Body of pancreas (tissue), 4 donors: ENCODE data around the gene COL6A2. TPM values are rescaled to one million over a fixed set of nuclear protein-coding genes. Genes with fewer than 3 reads are reported as not detected.

ENCODE experiments used
- ATAC-seq: fragments of 150-250 bp; one replicate; pipeline ENCODE4 v1.9.1; 2016
- DNase-seq, 4 donors: peaks; one replicate each; pipeline ENCODE4 v3.0.0-alpha.2; 2019
- H3K27ac ChIP-seq, 4 donors: fragments of 200-600 bp; sonication (generic); 1 replicate in 3 of 4; 2 replicates in 1 of 4; pipeline versions ENCODE4 v1.5.1 to v1.6.1; 2016 to 2019; ENCODE audit warnings: mild to moderate bottlenecking in 1 of 4, mixed read lengths in 1 of 4, moderate library complexity in 1 of 4
- H3K27me3 ChIP-seq, 2 donors: fragments of 200-600 bp; sonication (generic); one replicate each; pipeline ENCODE4 v1.6.0; 2016; ENCODE audit warnings: mild to moderate bottlenecking in 1 of 2
- H3K36me3 ChIP-seq, 2 donors: fragments of 200-600 bp; sonication (generic); replicated peaks in 1 of 2; 2 replicates each; pipeline ENCODE4 v1.5.1; 2016; ENCODE audit warnings: low read depth in 2 of 2; ENCODE audit not compliant: insufficient read depth in 1 of 2
- H3K4me1 ChIP-seq: fragments of 200-600 bp; sonication (generic); one replicate; pipeline ENCODE4 v1.6.0; 2016
- H3K4me3 ChIP-seq, 2 donors: fragments of 200-600 bp; sonication (generic); 1 replicate in 1 of 2; 2 replicates in 1 of 2; pipeline ENCODE4 v1.5.1; 2016 to 2019
- H3K9me3 ChIP-seq, 3 donors: fragments of 200-600 bp; sonication (generic); 1 replicate in 2 of 3; 2 replicates in 1 of 3; pipeline ENCODE4 v1.5.1; 2016
- CTCF ChIP-seq, 7 experiments: fragments of 450-650 bp in 4 of 7; fragments of 200-600 bp in 3 of 7; sonication (generic) in 3 of 7; IDR thresholded peaks; one replicate each; pipeline ENCODE4 v1.5.1; 2016 to 2019; ENCODE audit warnings: antibody characterized with exemption in 7 of 7
- POLR2A ChIP-seq, 3 donors: fragments of 450-650 bp; IDR thresholded peaks; one replicate each; pipeline ENCODE4 v1.6.1; 2016; ENCODE audit warnings: antibody characterized with exemption in 3 of 3, mild to moderate bottlenecking in 2 of 3
- WGBS, 2 donors: methylation state at CpG; one replicate each; pipeline ENCODE4 v1.1.5; 2017; 5-methylcytosine and 5-hydroxymethylcytosine counted together
- intact Hi-C: fragments of 100-400 bp; cut with DNase I; formaldehyde crosslinking; loops from one replicate; pipeline ENCODE4 v1.15.1; 2023
- total RNA-seq, 2 donors: library from RNA; depleted of rRNA; stranded (reverse); fragments of >200 nt; gene quantifications; one replicate each; pipeline ENCODE4 v1.1.0, GENCODE V29; 2016

The COL6A2 gene
- total RNA-seq, 2 donors from 2014 or later, result 72.1 to 339 TPM

GRCh38 chr21:46119144-46119636 lies 21.3 kb downstream of the COL6A2 start:
- no peaks in the 10 kb centered on the region for H3K27me3 ChIP-seq
- peak in 2 of 4 donors; percentile 3 to 8 for DNase-seq
- 72 to 86% methylated on average over 7 to 9 of the region's 12 CpGs for WGBS, 2 donors
- TF ChIP-seq POLR2A (IDR thresholded peaks at IDR 0.05) (no peak), CTCF (IDR thresholded peaks at IDR 0.05) (no peak)
- intact Hi-C loops, result no loop called here
- ATAC-seq, result no peak
- peaks cover 0 to 4% (median 0%) of the 10 kb centered on the region in 3 donors for H3K9me3 ChIP-seq
- H3K27ac ChIP-seq, result no peak overlapping the region
- no peaks in the 10 kb centered on the region for H3K36me3 ChIP-seq
- no peak overlapping the region for H3K4me3 ChIP-seq
- H3K4me1 ChIP-seq, result no peaks in the 10 kb centered on the region

- H3K27me3 ChIP-seq, result no peaks in the 10 kb centered on the region
- DNase-seq (peak in 2 of 4 donors; percentile 1 to 7), ATAC-seq (no peak)
- H3K9me3 ChIP-seq, result peaks cover 0 to 4% (median 0%) of the 10 kb centered on the region in 3 donors
- H3K27ac ChIP-seq, result no peak overlapping the region
- no peaks in the 10 kb centered on the region for H3K4me1 ChIP-seq
- TF ChIP-seq POLR2A (IDR thresholded peaks at IDR 0.05) (no peak), CTCF (IDR thresholded peaks at IDR 0.05) (no peak)
- intact Hi-C loops, result no loop called here
- WGBS, 2 donors, result 61 to 72% methylated on average over 5 to 10 of the region's 14 CpGs
- H3K36me3 ChIP-seq, result no peaks in the 10 kb centered on the region
- no peak overlapping the region for H3K4me3 ChIP-seq
These were observed 21.8 kb downstream of the COL6A2 start for GRCh38 chr21:46119637-46120271.

GRCh38 chr21:46120301-46121285 lies 22.7 kb downstream of the COL6A2 start:
- peak in 3 of 4 donors; percentile 3 to 7 (median 7) for DNase-seq
- no peak for ATAC-seq
- H3K4me1 ChIP-seq, result no peaks in the 10 kb centered on the region
- H3K9me3 ChIP-seq, result no peaks in the 10 kb centered on the region
- H3K36me3 ChIP-seq, result no peaks in the 10 kb centered on the region
- intact Hi-C loops, result no loop called here
- TF ChIP-seq CTCF (IDR thresholded peaks at IDR 0.05) (no peak), POLR2A (IDR thresholded peaks at IDR 0.05) (no peak)
- H3K27ac ChIP-seq, result no peak overlapping the region
- no peak overlapping the region for H3K4me3 ChIP-seq
- WGBS, 2 donors, result 73 to 86% methylated on average over 13 to 24 of the region's 26 CpGs
- H3K27me3 ChIP-seq, result no peaks in the 10 kb centered on the region

GRCh38 chr21:46121286-46122221 lies 23.6 kb downstream of the COL6A2 start:
- Histone ChIP-seq H3K4me3 (no peak overlapping the region), H3K27me3 (no peaks in the 10 kb centered on the region), H3K27ac (no peak overlapping the region), H3K9me3 (no peaks in the 10 kb centered on the region), H3K4me1 (no peaks in the 10 kb centered on the region), H3K36me3 (no peaks in the 10 kb centered on the region)
- ATAC-seq, result no peak
- intact Hi-C loops, result no loop called here
- no peak for TF ChIP-seq POLR2A (IDR thresholded peaks at IDR 0.05)
- WGBS, 2 donors, result 48 to 69% methylated on average over 7 to 23 of the region's 29 CpGs
- peak in 3 of 4 donors; percentile 3 to 8 (median 5) for DNase-seq
